HTR-8/SVneo (cell line): ENCODE measurements around the gene PEX13.
"Not testable (repeated sequence)": the region's sequence is repeated elsewhere in the genome, so short reads cannot be mapped to it uniquely, and the experiment has no call there.

ENCODE experiments used
- DNase-seq: peaks from one replicate; pipeline ENCODE4 v3.0.0; 2011; ENCODE audit warnings: low spot score, mixed read lengths; ENCODE audit not compliant: insufficient read length
- FAIRE-seq: peaks from 2 replicates; lab custom pipeline; 2011; peaks lifted over from hg19 to GRCh38; lab: Jason Lieb, UNC

PEX13 gene

DNA sequence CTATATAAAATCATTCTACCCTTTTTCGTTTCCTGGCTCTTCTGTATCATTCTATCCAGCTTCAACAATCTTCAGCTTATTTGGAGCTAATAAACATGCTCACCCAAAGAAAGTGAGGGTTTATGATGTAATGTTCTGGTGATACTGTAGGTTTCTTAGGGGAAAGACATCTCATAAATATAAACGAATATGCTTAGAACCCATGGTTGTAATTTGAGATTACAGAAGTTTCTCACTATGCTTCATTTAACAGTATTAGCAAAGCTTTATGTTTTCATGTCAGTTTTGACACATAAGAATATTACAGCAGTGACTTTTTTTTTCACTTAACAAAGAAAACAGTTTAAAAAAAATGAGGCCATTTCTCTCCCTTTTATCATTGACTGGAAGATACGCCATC is 11.8 kb upstream of the PEX13 start:
- DNase-seq, result no peak
- FAIRE-seq, result no peak

DNA sequence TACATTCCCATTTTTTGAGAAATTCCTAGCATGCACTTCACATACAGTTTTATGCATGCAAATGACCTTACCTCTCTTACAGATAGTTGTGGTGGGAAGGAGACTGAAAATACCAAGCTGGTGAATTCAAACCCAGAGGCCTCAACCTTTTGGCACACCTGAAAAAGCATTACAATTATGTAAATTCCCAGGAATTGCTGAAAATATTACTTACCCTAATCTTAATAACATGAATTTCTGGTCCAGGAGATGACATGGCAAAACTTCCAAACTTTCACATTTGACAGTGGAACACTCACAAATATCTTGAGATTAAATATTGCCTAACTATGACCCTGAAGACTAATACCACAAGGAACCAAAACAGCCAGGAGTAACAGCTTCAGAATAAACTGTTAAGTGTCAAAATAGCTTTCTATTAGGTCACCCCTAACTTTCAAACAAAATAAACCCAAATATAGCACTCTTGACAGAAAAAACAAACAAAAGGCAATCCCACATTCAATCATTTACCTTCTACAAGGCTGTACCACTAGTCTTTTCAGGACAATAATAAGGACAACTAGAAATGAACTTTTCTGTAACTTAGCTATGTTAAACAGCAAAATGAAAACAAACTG is 10.9 kb upstream of the PEX13 start:
- no peak for FAIRE-seq
- no peak for DNase-seq

DNA sequence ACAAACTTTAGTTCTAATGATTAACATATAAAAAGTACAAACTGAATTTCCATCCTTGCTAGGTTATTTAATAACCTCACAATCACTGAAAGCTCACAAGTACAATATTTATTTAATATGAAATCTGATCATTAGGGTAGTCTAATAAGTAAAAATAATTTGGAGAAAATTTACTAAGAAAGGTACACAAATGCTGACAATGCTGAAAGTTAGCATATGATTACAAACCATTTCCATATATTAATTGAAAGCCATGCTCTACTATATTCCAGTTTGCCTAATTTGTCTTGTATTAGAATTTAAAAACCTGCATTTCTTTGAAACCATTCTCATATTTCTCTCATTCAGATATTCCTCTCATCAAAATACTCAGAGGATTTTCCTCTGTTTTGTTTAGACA is 8.2 kb upstream of the PEX13 start:
- DNase-seq (no peak), FAIRE-seq (no peak)

DNA sequence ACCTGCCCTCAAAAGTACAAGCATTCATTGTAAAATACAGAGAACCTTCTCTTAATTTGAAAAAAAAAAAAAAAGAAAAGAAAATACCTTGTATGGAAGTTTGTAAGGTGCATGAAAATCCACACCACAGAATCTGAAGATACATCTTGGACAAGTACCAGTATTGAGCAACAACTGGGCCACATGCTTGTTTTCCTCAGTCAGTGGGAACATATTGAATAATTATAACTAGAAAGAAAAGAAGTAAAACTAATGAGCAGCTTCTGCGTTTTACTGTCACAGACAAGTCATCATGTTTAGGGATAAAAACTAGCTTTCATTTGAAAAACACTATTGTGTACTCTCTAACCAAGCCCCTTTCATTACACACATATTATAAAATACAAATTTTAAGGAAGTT is 5.8 kb upstream of the PEX13 start:
- no peak for FAIRE-seq
- DNase-seq, result no peak

DNA sequence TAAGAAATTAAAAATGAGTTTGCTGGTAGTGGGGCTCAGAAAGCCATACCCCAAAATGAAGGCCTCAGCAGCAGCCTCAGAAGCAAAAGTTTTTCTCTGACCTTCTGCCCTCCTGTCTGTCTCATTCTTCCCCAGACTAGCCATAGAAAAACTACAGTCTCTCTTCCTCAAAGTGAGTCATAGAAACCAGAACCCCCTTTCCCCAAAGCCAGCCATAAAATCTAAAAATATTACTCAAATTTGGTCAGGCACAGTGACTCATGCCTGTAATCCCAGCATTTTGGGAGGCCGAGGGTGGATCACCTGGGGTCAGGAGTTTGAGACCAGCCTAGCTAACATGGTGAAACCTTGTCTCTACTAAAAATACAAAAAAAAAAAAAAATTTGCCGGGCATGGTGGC is 5.2 kb upstream of the PEX13 start:
- FAIRE-seq, result not testable (repeated sequence)
- DNase-seq, result peak; percentile 21

DNA sequence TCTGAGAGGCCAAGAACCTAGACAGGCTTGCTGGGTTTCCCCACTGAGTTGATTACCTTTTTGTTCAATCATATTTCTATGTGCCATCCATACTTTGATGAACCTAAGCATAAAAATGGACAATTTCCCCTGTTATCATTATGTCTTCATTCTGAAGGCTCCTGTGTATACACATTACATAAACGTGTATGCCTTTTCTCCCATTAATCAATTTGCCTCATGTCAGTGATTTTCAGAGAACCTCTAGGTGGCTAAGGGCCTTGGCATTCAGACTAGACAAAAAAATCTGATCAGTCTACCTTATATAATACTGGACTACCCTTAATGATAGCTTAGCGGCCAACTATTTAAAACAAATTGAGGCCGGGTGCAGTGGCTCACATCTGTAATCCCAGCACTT is 4.1 kb upstream of the PEX13 start:
- FAIRE-seq, result no peak
- no peak for DNase-seq

DNA sequence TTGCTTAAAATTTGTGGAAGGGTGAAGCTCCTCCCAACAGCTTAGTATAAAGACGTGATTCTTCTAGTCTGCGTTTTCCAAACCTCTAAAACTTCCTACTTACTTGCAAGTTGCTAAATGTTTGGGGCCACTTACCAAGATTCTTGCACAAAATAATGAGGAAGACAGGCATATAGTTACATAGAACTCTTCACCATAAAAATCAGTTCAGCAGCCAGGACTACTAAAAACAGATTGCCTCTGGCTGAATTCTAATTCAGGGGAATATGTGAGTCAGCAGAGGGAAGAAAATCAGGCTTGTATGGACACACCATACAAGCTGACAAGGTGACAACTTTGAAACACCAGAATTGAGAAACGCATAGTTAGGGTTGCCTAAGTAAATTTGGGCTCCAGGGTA is 2.8 kb upstream of the PEX13 start:
- no peak for FAIRE-seq
- DNase-seq, result no peak

DNA sequence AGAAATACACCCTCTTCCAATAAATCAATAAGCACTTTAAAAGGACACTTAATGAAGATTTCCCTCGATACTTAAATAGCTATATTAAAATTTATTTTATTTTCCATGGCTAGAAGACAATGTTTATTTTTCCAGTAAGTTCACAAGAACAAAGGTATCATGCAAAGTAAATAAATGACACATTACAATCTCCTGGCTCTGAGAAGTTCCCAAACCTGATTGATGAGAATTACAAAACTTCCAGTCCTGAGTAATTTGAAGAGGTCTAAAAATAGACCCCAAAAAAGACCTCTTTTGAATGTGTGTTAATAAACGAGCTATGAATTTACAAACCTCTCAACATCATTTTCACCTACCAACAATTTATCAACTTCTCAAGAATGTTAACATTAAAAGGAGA is 1.5 kb upstream of the PEX13 start:
- no peak for FAIRE-seq
- DNase-seq, result no peak

DNA sequence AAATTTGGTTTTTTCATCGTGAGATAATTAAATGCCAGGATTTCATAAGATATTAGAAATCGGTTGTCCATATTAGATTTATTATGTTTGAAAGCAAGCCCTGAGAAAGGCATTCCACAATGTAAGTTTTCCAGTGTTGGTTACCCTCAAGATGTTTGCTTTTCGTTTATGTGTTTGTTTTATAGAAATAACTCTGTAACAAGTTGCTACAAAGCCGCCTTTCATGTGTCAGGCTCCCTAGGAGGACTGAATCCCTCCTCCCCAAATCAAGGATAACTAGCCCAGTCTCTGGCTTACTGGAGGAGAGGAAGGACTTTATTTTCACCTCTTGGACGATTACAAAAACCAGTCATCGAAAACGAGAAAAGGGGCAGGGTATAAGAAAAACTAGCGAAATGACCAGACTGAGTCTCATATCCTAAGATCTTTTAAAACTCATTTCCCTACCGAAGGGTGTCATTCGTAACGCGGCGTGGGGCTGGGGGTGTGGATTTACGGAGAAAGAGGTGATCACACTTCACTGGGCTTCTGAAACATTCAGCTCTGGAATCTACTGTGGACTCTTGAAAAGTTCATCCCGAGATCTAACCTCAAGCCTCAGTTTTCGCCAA is 1.0 kb upstream of the PEX13 start:
- no peak for DNase-seq

DNA sequence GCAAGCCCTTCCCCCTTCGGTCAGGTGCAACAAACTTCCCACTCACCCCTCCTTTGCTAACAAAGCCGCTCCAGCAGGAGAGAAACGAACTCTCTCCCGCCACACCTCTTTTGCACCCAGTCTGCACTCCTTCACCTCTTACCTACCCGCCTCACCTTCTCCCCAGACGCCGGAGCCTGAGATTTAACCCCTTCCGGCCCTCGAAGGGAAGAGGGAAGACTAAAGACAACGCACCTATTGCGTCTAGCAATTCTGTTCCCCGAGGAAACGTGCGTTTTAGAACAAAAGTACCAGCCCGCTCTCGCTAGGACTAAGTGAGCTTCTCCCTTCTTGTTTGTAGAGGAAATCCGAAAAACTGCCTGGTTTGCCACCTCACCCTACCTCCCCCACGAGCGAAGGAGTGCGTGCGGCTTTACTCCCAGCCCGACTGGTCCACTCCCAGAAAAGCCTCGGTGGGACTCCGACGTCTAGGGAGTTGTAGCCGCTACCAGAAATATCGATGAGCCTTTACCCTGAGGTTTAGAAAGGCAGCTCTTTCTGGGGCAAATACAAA is 441 bp upstream of the PEX13 start:
- FAIRE-seq (no peak), DNase-seq (peak; percentile 80)

More for the DNA sequence above, 1.0 kb upstream of the PEX13 start:
- FAIRE-seq, result no peak

DNA sequence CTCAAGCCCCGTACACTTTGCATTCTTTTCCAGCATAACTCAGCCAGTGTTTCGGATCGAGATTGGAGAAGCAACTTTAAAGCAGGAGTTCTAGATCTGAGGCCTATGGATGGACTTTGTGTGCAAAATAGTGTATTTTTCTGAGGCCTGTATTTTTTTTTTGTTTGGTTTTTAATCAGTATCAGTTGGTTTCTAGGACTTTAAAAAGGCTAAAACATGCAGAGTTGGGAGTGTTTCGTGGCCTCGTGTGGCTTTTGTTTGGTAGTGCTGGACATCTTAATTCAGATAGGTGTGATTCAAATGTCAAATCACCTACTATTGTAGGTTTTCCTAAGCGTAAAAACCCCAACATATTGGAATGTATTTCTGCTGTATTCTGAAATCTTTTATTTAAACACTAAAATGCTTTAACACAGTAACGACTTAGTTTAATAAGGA is 817 bp downstream of the PEX13 start:
- no peak for FAIRE-seq

DNA sequence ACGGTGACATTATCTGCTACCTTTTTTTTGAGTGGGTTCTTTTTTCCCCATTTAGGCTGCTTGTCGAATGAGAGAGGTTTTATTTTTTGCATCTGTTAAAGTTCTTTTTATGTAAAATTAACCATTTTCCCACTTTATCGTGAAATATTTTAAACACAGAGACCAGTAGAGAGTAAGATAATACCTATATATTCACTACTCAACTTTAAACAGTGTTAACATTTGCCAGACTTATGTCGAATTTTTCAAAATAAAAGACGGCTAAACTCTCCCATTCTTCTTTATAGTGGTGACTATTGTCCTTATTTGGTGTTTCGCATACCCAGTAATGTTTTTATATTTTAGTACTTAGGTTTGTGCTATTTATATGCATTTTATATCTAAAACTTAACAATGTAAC is 1.3 kb downstream of the PEX13 start:
- DNase-seq (no peak), FAIRE-seq (no peak)

More for the DNA sequence above, 817 bp downstream of the PEX13 start:
- DNase-seq, result peak; percentile 45

DNA sequence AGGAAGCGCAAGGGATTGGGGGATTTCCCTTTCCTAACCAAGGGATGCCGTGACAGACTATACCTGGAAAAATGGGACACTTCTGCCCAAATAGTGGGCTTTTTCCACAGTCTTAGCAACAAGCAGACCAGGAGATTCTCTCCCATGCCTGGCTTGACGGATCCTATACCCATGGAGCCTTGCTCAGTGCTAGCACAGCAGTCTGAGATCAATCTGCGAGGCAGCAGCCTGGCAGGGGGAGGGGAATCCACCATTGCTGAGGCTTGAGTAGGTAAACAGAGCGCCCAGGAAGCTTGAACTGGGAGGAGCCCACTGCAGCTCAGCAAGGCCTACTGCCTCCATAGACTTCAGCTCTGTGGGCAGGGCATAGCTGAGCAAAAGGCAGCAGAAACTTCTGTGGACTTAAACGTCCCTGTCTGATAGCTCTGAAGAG is 3.7 kb downstream of the PEX13 start:
- FAIRE-seq (no peak), DNase-seq (no peak)

DNA sequence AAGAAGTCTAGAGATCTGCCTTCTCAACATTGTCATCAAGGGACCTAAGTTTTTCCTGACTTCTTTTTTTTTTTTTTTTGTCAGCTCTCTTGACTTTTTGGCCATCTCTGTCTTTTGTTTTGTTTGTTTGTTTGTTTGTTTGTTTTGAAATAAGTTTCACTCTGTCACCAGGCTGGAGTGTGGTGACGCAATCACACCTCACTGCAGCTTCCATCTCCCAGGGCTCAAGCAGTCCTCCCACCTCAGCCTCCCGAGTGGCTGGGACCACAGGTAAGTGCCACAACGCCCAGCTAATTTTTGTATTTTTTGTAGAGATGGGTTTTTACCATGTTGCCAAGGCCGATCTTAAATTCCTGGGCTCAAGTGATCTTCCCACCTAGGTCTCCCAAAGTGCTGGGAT is 6.2 kb downstream of the PEX13 start:
- no peak for FAIRE-seq
- DNase-seq, result no peak

DNA sequence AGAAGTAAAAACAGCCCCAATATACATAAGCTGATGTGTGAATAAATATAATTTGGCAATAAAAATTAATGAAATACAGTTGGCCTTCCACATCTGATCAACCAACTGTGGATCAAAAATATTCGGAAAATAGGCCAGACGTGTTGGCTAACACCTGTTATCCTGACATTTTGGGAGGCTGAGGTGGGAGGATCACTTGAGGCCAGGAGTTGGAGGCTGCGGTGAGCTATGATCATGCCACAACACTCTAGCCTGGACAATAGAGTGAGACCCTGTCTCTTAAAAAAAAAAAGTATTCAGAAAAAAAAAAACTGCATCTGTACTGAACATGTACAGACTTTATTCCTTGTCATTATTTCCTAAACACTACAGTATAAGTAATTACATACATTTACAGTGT is 12.0 kb downstream of the PEX13 start:
- DNase-seq, result no peak
- no peak for FAIRE-seq

DNA sequence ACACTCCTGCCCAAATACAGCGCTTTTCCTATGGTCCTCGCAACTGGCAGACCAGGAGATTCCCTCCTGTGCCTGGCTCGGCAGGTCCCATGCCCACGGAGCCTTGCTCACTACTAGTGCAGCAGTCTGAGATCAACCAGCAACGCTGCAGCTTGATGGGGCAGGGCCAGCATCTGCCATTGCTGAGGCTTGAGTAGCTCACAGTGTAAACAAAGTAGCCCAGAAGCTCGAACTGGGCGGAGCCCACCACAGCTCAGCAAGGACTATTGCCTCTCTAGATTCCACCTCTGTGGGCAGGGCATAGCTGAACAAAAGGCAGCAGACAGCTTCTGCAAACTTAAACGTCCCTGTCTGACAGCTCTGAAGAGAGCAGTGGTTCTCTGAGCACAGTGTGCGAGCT is 17.1 kb downstream of the PEX13 start:
- not testable (repeated sequence) for DNase-seq, FAIRE-seq

DNA sequence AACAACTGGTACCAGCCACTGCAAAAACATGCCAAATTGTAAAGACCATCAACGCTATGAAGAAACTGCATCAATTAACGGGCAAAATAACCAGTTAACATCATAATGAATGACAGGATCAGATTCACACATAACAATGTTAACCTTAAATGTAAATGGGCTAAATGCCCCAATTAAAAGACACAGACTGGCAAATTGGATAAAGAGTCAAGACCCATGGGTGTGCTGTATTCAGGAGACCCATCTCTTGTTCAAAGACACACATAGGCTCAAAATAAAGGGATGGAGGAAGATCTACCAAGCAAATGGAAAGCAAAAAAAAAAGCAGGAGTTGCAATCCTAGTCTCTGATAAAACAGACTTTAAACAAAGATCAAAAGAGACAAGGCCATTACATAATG is 19.1 kb downstream of the PEX13 start:
- not testable (repeated sequence) for DNase-seq, FAIRE-seq

DNA sequence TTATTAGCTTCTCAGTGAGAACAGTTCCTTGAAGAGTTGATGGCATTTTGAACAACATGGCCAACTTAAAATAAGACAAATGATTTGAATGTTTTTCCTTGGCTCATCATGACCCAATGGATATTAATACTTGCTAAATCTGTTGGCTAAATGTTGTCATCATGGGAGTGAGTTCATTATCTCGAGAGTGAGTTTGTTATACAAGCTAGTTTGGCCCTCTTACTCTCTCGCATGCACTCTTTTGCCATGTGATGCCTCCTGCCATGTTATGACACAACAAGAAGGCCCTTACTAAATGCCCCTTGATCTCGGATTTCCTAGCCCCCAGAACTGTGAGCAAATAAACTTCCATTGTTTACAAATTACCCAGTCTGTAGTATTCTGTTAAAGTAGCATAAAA is 25.3 kb downstream of the PEX13 start:
- DNase-seq (no peak), FAIRE-seq (no peak)

DNA sequence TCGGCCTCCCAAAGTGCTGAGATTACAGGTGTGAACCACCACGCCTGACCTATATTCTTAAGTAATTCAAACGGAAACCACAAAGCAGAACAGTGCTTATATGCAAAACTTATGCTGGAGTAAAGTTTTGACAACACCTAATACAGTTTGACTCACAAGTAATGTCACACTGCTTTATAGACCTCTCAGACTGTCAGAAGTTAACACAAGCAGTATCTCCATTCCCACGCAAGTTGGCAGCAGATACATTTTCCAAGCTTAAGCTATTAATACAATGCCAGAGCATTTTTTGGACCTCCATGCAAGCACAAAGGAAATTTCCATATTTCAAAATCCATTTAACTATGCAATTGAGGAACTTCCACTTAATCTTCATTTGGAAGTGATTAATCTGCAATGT is 27.1 kb downstream of the PEX13 start:
- FAIRE-seq, result no peak
- DNase-seq, result no peak

DNA sequence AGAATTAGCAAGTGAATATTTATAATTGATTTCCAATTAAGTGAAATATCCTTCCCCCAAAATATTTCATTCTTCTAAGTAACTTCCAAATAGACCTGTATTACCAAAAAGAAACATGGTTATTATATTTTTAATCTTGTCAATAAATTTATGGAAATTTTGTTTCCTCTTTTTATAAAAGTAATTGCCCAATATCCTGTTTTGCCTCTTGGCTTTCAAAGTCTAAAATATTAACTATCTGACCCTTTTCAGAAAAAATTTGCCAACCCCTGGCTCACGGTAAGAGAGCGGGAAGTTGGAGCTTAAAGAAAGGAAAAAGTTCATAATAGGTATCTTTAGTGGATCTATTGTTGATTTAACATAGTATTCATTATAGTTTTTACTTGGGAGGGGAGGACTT is 27.7 kb downstream of the PEX13 start:
- no peak for FAIRE-seq
- no peak for DNase-seq

DNA sequence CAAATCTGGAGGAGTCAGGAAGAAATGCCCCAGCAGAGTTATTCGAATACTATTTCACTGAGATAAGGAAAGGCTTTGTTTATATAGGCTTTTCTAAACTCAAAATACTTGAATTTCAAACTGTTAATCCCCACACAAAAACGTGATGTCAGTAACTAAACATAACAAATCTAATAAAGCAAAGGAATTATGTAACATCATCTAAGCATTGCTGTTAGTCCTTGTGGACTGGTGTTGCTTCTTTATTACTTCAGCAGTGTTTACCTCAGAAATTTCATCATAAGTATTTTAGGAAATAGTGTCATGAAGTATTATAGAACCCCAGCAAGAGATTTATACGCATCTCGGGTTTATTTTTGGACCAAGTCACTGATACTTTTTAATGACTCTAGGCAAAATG is 28.5 kb downstream of the PEX13 start:
- no peak for FAIRE-seq
- no peak for DNase-seq

DNA sequence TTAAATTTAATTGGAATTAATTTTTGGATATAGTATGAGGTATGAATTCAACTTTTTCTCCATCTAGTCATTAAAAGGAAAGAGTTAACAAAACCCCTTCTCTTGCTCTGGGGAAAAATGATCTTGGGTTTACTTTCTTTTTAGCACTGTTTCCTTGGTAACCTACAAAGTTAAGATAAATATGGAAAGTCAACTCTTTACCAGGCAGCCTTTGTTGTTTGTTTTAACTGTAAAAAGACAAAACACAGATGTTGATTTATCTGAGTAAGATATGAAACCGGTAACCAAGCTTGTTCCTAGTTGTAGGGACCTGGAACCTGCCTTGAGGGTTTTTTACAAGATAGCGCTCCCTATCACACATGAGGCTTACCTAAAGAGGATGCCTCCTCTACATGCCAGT is 38.0 kb downstream of the PEX13 start:
- no peak for DNase-seq
- FAIRE-seq, result no peak
